ENCODE data around the gene HSD17B7. TPM values are rescaled to one million over a fixed set of nuclear protein-coding genes. Genes with fewer than 3 reads are reported as not detected.

The HSD17B7 gene
- total RNA-seq, 1 donor from 2014 or later: 38.7 TPM

DNA sequence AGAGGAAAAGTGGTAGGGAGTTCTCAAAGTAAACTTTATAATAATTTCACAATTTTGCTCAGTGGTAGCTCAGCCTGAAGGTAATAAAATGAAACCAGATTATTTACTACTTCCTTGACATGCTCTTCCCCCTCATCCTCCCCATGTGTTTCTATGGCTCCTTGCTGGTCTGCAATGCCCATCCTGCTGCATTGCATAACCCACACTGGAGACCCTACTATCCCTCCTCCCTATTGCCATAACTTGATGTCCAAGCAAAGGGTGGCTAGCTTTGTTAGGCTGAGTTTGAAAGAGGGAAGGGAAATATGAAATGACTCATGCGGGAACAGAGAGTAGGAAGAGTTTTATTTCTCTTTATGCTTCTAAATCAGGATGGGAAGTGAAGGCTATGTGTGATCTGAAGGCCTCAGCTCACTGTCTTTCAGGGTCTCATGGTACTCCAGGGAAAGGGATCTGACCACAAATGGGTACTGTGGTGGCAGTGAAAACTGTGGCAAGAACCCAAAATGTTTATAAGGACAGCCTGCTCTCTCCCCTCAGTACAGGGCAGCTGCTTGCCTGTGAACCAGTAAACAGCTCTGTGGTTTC, 36.4 kb upstream of the HSD17B7 start:
- H3K27me3 Mint-ChIP-seq (ENCODE audit: unreplicated experiment): peaks cover 2% of the 10 kb centered on the region
- H3K4me1 Mint-ChIP-seq (ENCODE audit: low read depth, unreplicated experiment): peaks cover 6% of the 10 kb centered on the region
- no peak for DNase-seq
- no peak overlapping the region for H3K4me3 Mint-ChIP-seq (ENCODE audit: unreplicated experiment)
- H3K36me3 Mint-ChIP-seq (ENCODE audit: unreplicated experiment): peaks cover 4% of the 10 kb centered on the region
- no peaks in the 10 kb centered on the region for H3K9me3 Mint-ChIP-seq (ENCODE audit: unreplicated experiment)
- TF ChIP-seq, protein P1, sequence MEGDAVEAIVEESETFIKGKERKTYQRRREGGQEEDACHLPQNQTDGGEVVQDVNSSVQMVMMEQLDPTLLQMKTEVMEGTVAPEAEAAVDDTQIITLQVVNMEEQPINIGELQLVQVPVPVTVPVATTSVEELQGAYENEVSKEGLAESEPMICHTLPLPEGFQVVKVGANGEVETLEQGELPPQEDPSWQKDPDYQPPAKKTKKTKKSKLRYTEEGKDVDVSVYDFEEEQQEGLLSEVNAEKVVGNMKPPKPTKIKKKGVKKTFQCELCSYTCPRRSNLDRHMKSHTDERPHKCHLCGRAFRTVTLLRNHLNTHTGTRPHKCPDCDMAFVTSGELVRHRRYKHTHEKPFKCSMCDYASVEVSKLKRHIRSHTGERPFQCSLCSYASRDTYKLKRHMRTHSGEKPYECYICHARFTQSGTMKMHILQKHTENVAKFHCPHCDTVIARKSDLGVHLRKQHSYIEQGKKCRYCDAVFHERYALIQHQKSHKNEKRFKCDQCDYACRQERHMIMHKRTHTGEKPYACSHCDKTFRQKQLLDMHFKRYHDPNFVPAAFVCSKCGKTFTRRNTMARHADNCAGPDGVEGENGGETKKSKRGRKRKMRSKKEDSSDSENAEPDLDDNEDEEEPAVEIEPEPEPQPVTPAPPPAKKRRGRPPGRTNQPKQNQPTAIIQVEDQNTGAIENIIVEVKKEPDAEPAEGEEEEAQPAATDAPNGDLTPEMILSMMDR (IDR thresholded peaks at IDR 0.05; ENCODE audit: partially characterized antibody, unreplicated experiment): no peak
- no peak overlapping the region for H3K27ac Mint-ChIP-seq (ENCODE audit: unreplicated experiment)

DNA sequence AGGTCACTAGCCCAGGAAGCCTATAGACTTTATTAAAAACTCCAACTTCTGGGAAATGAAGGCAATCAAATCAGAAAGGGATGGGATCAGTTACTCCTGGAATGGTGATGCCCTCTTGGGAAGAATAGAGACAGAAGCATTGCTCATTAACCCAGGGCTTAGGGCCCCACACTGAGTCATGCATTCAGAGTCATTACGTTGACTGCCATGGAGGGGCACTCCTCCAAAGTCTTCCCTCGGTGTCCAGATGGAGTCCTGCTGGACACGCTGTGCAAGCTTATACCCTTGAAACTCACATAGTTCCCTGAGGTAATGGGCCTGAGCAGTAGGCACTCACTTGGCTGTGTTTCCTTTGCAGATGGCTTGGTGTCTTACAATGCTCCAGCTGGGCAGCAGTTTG, 35.2 kb upstream of the HSD17B7 start:
- H3K27ac Mint-ChIP-seq (ENCODE audit: unreplicated experiment): peak overlapping the region; percentile 28
- no peak overlapping the region for H3K4me3 Mint-ChIP-seq (ENCODE audit: unreplicated experiment)
- H3K4me1 Mint-ChIP-seq (ENCODE audit: low read depth, unreplicated experiment): peaks cover 6% of the 10 kb centered on the region
- peaks cover 3% of the 10 kb centered on the region for H3K27me3 Mint-ChIP-seq (ENCODE audit: unreplicated experiment)
- H3K9me3 Mint-ChIP-seq (ENCODE audit: unreplicated experiment): no peaks in the 10 kb centered on the region
- H3K36me3 Mint-ChIP-seq (ENCODE audit: unreplicated experiment): peaks cover 4% of the 10 kb centered on the region
- TF ChIP-seq, protein P1 (IDR thresholded peaks at IDR 0.05; ENCODE audit: partially characterized antibody, unreplicated experiment): no peak
- DNase-seq: peak; percentile 39

DNA sequence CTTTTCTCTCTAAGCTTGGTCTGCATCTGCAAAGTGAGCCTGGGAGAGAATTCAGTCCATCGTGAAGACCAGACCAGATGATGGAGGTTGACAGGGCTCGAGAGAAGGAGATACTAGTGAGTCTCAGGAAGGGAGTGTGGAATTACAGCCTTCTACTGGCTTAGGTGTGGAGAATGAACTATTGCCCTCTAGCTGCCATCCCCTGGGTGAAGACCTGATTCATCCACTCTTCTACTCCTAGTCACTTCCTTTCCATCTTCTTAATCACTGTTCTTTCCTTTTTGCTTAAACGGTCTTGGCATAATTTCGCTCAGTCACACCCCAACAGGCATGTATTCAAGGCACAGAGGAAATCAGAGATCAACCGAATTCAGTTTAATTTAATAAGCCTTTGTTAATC, 34.0 kb upstream of the HSD17B7 start:
- Mint-ChIP-seq H3K36me3 (ENCODE audit: unreplicated experiment) (peaks cover 4% of the 10 kb centered on the region), H3K9me3 (ENCODE audit: unreplicated experiment) (no peaks in the 10 kb centered on the region)
- TF ChIP-seq, protein P1 (IDR thresholded peaks at IDR 0.05; ENCODE audit: partially characterized antibody, unreplicated experiment): no peak

DNA sequence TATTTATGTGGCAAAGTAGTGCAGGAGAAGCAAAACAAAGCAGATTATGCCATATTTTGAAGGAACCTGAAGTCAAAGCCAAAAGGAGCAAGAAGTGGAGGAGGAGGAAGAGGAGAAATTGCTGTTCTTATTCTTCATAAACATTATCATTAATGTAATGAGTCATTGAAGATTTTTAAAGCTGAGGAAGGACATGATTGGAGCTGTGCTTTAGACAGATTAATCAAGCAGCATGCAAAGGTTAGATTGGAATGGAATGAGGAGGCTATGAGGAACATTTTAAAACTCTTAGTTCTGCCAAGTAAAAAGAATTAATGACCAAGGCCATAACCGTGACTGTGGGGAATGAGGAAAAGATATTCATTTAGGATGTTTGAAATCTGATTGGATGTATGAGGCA, 33.0 kb upstream of the HSD17B7 start:
- DNase-seq: no peak
- Mint-ChIP-seq H3K4me3 (ENCODE audit: unreplicated experiment) (no peak overlapping the region), H3K4me1 (ENCODE audit: low read depth, unreplicated experiment) (peaks cover 6% of the 10 kb centered on the region), H3K36me3 (ENCODE audit: unreplicated experiment) (peaks cover 4% of the 10 kb centered on the region), H3K27ac (ENCODE audit: unreplicated experiment) (no peak overlapping the region), H3K27me3 (ENCODE audit: unreplicated experiment) (peaks cover 2% of the 10 kb centered on the region), H3K9me3 (ENCODE audit: unreplicated experiment) (no peaks in the 10 kb centered on the region)
- TF ChIP-seq, protein P1 (IDR thresholded peaks at IDR 0.05; ENCODE audit: partially characterized antibody, unreplicated experiment): no peak

More for the DNA sequence above, 34.0 kb upstream of the HSD17B7 start:
- DNase-seq: no peak
- H3K4me3 Mint-ChIP-seq (ENCODE audit: unreplicated experiment): no peak overlapping the region
- H3K4me1 Mint-ChIP-seq (ENCODE audit: low read depth, unreplicated experiment): peaks cover 6% of the 10 kb centered on the region
- H3K27ac Mint-ChIP-seq (ENCODE audit: unreplicated experiment): no peak overlapping the region
- H3K27me3 Mint-ChIP-seq (ENCODE audit: unreplicated experiment): peaks cover 3% of the 10 kb centered on the region

DNA sequence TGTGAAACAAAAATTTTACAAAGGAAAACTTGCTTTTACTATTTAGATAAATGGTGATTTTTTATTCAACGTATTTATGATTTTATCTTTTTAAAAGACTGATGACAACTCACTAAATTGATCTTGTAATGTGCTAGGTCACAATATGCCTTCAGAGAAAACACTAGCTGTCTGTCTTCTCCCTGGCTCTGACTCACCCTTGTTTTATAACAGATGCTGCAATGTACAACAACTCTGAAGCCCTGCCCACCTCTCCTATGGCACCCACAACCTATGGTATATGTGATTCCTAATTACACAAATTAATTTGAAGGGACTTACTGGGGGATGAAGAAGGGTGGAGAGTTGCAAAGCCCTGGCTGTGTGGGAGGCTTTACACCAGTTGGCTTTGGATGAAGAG, 24.7 kb upstream of the HSD17B7 start:
- Mint-ChIP-seq H3K4me1 (ENCODE audit: low read depth, unreplicated experiment) (no peaks in the 10 kb centered on the region), H3K4me3 (ENCODE audit: unreplicated experiment) (no peak overlapping the region), H3K36me3 (ENCODE audit: unreplicated experiment) (no peaks in the 10 kb centered on the region), H3K9me3 (ENCODE audit: unreplicated experiment) (peaks cover 2% of the 10 kb centered on the region), H3K27me3 (ENCODE audit: unreplicated experiment) (peaks cover 2% of the 10 kb centered on the region), H3K27ac (ENCODE audit: unreplicated experiment) (no peak overlapping the region)
- TF ChIP-seq, protein P1 (IDR thresholded peaks at IDR 0.05; ENCODE audit: partially characterized antibody, unreplicated experiment): no peak
- no peak for DNase-seq

Data from glutamatergic neuron (in vitro differentiated cells).